ENCODE data around the gene PCGF5. TPM values are rescaled to one million over a fixed set of nuclear protein-coding genes. Genes with fewer than 3 reads are reported as not detected.

PCGF5 gene
- total RNA-seq, 1 donor from 2014 or later: 45.4 TPM

DNA sequence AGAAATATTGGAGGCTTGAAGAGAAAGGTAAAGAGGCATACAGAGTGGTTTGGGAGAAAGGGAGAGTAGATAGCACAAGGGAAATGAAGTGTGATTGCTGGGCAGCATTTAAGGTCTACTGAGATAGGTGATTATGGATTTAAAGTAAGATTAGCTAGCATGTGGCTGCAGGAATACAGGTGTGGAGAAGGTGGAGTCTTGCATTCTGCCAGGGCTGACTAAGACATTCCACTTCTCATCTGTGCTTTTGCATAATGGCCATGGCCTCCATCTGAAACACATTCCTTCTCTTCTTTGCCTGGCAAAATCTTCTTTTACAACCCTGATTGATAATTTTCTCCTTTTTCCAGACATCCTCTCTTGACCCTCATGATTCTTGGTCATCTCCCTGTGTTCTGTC lies 31.6 kb upstream of the PCGF5 start:
- H3K4me1 ChIP-seq: peaks cover 26% of the 10 kb centered on the region
- no peak overlapping the region for H3K27ac ChIP-seq
- no peaks in the 10 kb centered on the region for H3K9me3 ChIP-seq
- TF ChIP-seq POLR2A (IDR thresholded peaks at IDR 0.05): no peak
- no peak for TF ChIP-seq POLR2AphosphoS5 (IDR thresholded peaks at IDR 0.05; ENCODE audit: insufficient read depth in 1 of 2, low read depth in 1 of 2)
- TF ChIP-seq CTCF (IDR thresholded peaks at IDR 0.05): no peak
- no peak for DNase-seq (ENCODE audit: extremely low spot score in 2 of 2)
- no peak overlapping the region for H3K4me3 ChIP-seq
- H3K36me3 ChIP-seq: no peaks in the 10 kb centered on the region
- no peaks in the 10 kb centered on the region for H3K27me3 ChIP-seq
- intact Hi-C loops (cut with DNase I): no loop called here

DNA sequence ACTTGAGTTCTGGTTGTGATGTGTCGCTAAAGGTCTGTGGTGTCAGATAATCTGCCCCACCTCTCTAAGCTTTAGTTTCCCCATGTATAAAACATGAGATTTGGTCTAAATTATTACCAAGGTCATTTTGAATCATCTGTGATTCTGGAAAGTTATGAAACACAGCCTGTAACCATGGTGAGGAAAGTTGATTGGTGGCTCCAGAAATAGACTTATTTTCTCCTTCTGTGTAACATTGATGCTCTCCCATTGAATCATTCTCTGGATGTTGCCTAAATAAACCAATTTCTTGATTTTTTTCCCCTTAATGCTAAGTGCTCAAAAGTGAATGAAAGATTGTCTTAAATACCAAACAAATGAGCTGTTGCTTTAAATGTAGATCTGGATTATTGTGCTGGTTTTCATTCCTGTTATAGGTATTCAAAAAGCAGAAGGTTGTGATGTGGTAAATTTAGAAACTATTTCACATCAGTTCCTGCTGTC lies 30.0 kb upstream of the PCGF5 start:
- no peak overlapping the region for H3K4me3 ChIP-seq
- H3K9me3 ChIP-seq: no peaks in the 10 kb centered on the region
- DNase-seq (ENCODE audit: extremely low spot score in 2 of 2): no peak
- no peaks in the 10 kb centered on the region for H3K27me3 ChIP-seq
- H3K36me3 ChIP-seq: no peaks in the 10 kb centered on the region
- peaks cover 26% of the 10 kb centered on the region for H3K4me1 ChIP-seq
- intact Hi-C loops (cut with DNase I): no loop called here
- no peak for TF ChIP-seq POLR2A (IDR thresholded peaks at IDR 0.05)
- TF ChIP-seq POLR2AphosphoS5 (IDR thresholded peaks at IDR 0.05; ENCODE audit: insufficient read depth in 1 of 2, low read depth in 1 of 2): no peak
- TF ChIP-seq CTCF (IDR thresholded peaks at IDR 0.05): no peak
- no peak overlapping the region for H3K27ac ChIP-seq

DNA sequence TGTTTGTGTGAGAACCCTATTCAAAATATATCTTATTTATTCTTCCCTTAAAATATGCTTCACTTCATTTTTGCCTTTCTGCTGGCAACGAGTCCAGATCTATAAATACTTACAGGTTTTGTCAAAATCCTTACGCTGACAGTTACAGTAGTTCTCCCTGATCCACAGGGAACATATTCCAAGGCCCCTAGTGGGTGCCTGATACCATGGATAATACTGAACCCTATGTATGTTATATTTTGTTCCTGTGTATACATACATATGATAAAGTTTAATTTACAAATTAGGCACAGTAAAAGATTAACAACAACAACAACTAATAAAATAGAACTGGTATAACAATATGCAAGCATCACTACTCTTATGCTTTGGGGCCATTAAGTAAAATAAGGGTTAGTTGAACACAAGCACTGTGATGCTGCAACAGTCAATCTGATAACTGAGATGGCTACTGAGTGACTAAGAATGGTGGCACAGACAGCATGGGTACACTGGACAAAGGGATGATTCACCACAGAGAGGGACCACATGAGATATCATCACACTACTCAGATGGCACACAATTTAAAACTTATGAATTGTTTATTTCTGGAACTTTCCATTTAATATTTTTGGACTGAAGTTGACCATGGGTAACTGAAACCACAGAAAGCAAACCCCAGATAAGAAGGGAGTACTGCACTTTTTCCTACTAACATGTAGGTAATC lies 29.4 kb upstream of the PCGF5 start:
- Histone ChIP-seq H3K4me1 (peaks cover 26% of the 10 kb centered on the region), H3K27ac (no peak overlapping the region), H3K9me3 (no peaks in the 10 kb centered on the region), H3K36me3 (no peaks in the 10 kb centered on the region), H3K27me3 (no peaks in the 10 kb centered on the region), H3K4me3 (no peak overlapping the region)
- TF ChIP-seq POLR2AphosphoS5 (IDR thresholded peaks at IDR 0.05; ENCODE audit: insufficient read depth in 1 of 2, low read depth in 1 of 2): no peak
- TF ChIP-seq CTCF (IDR thresholded peaks at IDR 0.05): no peak
- no peak for TF ChIP-seq POLR2A (IDR thresholded peaks at IDR 0.05)
- no peak for DNase-seq (ENCODE audit: extremely low spot score in 2 of 2)
- intact Hi-C loops (cut with DNase I): no loop called here

GRCh38 chr10:91191584-91191919 lies 28.9 kb upstream of the PCGF5 start:
- Histone ChIP-seq H3K27ac (no peak overlapping the region), H3K4me1 (peaks cover 26% of the 10 kb centered on the region), H3K4me3 (no peak overlapping the region), H3K27me3 (no peaks in the 10 kb centered on the region), H3K9me3 (no peaks in the 10 kb centered on the region), H3K36me3 (no peaks in the 10 kb centered on the region)
- TF ChIP-seq POLR2A (IDR thresholded peaks at IDR 0.05) (no peak), CTCF (IDR thresholded peaks at IDR 0.05) (no peak), POLR2AphosphoS5 (IDR thresholded peaks at IDR 0.05; ENCODE audit: insufficient read depth in 1 of 2, low read depth in 1 of 2) (no peak)
- intact Hi-C loops (cut with DNase I): no loop called here
- no peak for DNase-seq (ENCODE audit: extremely low spot score in 2 of 2)

- peaks cover 31% of the 10 kb centered on the region for H3K4me1 ChIP-seq
- no peaks in the 10 kb centered on the region for H3K9me3 ChIP-seq
- TF ChIP-seq CTCF (IDR thresholded peaks at IDR 0.05) (no peak), POLR2A (IDR thresholded peaks at IDR 0.05) (no peak), POLR2AphosphoS5 (IDR thresholded peaks at IDR 0.05; ENCODE audit: insufficient read depth in 1 of 2, low read depth in 1 of 2) (no peak)
- no peak overlapping the region for H3K27ac ChIP-seq
- intact Hi-C loops (cut with DNase I): no loop called here
- no peak for DNase-seq (ENCODE audit: extremely low spot score in 2 of 2)
- no peak overlapping the region for H3K4me3 ChIP-seq
- H3K27me3 ChIP-seq: no peaks in the 10 kb centered on the region
- no peaks in the 10 kb centered on the region for H3K36me3 ChIP-seq
Observed at GRCh38 chr10:91194497-91195179, 25.8 kb upstream of the PCGF5 start.
